K562 (cell line): ENCODE results near the gene ERAP2. TPM values are rescaled to one million over a fixed set of nuclear protein-coding genes. Genes with fewer than 3 reads are reported as not detected.

Experiments
- CEBPB ChIP-seq: fragments of 450-650 bp; IDR thresholded peaks from 2 replicates; pipeline ENCODE4 v1.6.1; 2016; ENCODE audit warnings: missing genetic modification characterization, missing compliant biosample characterization
- CEBPG ChIP-seq, 3 experiments: fragments of 200-800 bp in 1 of 3; sonication (Bioruptor generic) in 1 of 3; sonication (generic) in 1 of 3; formaldehyde crosslinking in 1 of 3; IDR thresholded peaks in 2 of 3; conservative IDR thresholded peaks in 1 of 3; 2 replicates each; pipeline versions ENCODE4 v1.6.1 to v1.8.0; 2016 to 2022; ENCODE audit warnings: missing compliant biosample characterization in 2 of 3, missing genetic modification characterization in 2 of 3, mild to moderate bottlenecking in 1 of 3, missing genetic modification reagents in 1 of 3
- GTF2A2 ChIP-seq: IDR thresholded peaks from 2 replicates; pipeline ENCODE4 v1.6.1; 2016; ENCODE audit warnings: mild to moderate bottlenecking, missing genetic modification characterization, missing compliant biosample characterization
- GTF2E2 ChIP-seq: fragments of 200-800 bp; sonication (Bioruptor generic); IDR thresholded peaks from 2 replicates; pipeline ENCODE4 v1.6.1; 2016; ENCODE audit warnings: missing genetic modification characterization, missing compliant biosample characterization
- HDAC1 ChIP-seq, 2 experiments: fragments of 450-650 bp; IDR thresholded peaks; 2 replicates each; pipeline ENCODE4 v1.6.1; 2016 to 2017; ENCODE audit warnings: inconsistent platforms in 1 of 2, mild to moderate bottlenecking in 1 of 2, moderate library complexity in 1 of 2
- MTF1 ChIP-seq: fragments of 250-450 bp; sonication (Bioruptor Pico); IDR thresholded peaks from 2 replicates; pipeline ENCODE4 v1.9.0; 2021; ENCODE audit warnings: moderate library complexity, mild to moderate bottlenecking, inconsistent platforms, borderline replicate concordance
- NELFE ChIP-seq: IDR thresholded peaks from 2 replicates; pipeline ENCODE4 v1.6.1; 2011; ENCODE audit warnings: mild to moderate bottlenecking; ENCODE audit not compliant: insufficient read depth, insufficient read length
- POLR2H ChIP-seq: IDR thresholded peaks from 2 replicates; pipeline ENCODE4 v1.6.1; 2016; ENCODE audit warnings: missing genetic modification characterization, low read depth, mild to moderate bottlenecking, control low read depth, missing compliant biosample characterization, moderate library complexity
- ZSCAN32 ChIP-seq: fragments of 450-650 bp; formaldehyde crosslinking; IDR thresholded peaks from 2 replicates; pipeline ENCODE4 v1.4.0; 2020; ENCODE audit warnings: mild to moderate bottlenecking, moderate library complexity
- polyA plus RNA-seq, 8 experiments: library from polyadenylated mRNA; depleted of rRNA in 4 of 8; stranded (reverse) in 5 of 8; unstranded in 3 of 8; fragments of >200 nt; fragmentation: Nextera tagmentation in 2 of 8; fragmentation: Illumina TruSeq in 1 of 8; extraction: Ambion mirVana in 2 of 8; extraction: Trizol in 1 of 8; gene quantifications; 2 replicates each; pipeline versions ENCODE4 v1.2.1 to v1.2.3, GENCODE V29; 2011 to 2014; ENCODE audit warnings: inconsistent platforms in 1 of 8, missing spikeins in 1 of 8
- total RNA-seq, 7 experiments: library from RNA; depleted of rRNA in 6 of 7; stranded (reverse); fragments of >200 nt in 6 of 7; fragmentation: Illumina TruSeq in 2 of 7; extraction: Trizol in 2 of 7; gene quantifications; 2 replicates each; pipeline versions ENCODE4 v1.2.1 to v1.2.3, GENCODE V29; 2011 to 2021; ENCODE audit warnings: low replicate concordance in 1 of 7
- TF ChIP-seq, protein P1 (sequence below), 2 experiments: fragments of 450-650 bp; IDR thresholded peaks; 2 replicates each; pipeline ENCODE4 v1.6.1; 2016; ENCODE audit warnings: mild to moderate bottlenecking in 2 of 2, borderline replicate concordance in 1 of 2, low read depth in 1 of 2, moderate library complexity in 1 of 2
- TF ChIP-seq, protein P2 (sequence below): fragments of 450-650 bp; formaldehyde crosslinking; IDR thresholded peaks from 2 replicates; pipeline ENCODE4 v1.4.0; 2022; ENCODE audit warnings: mild to moderate bottlenecking, moderate library complexity
- TF ChIP-seq, protein P3 (sequence below): IDR thresholded peaks from 3 replicates; pipeline ENCODE4 v1.6.1; 2011; ENCODE audit warnings: borderline replicate concordance, mild to moderate bottlenecking, moderate library complexity; ENCODE audit not compliant: insufficient read length; ENCODE audit errors: extremely low read depth

ERAP2 gene
- total and polyA plus RNA-seq, 9 of the 15 experiments (the other 6 are each of a cell fraction or from before 2014, with no cell fraction given) = 0.93 to 4.0 (median 2.1) TPM

DNA sequence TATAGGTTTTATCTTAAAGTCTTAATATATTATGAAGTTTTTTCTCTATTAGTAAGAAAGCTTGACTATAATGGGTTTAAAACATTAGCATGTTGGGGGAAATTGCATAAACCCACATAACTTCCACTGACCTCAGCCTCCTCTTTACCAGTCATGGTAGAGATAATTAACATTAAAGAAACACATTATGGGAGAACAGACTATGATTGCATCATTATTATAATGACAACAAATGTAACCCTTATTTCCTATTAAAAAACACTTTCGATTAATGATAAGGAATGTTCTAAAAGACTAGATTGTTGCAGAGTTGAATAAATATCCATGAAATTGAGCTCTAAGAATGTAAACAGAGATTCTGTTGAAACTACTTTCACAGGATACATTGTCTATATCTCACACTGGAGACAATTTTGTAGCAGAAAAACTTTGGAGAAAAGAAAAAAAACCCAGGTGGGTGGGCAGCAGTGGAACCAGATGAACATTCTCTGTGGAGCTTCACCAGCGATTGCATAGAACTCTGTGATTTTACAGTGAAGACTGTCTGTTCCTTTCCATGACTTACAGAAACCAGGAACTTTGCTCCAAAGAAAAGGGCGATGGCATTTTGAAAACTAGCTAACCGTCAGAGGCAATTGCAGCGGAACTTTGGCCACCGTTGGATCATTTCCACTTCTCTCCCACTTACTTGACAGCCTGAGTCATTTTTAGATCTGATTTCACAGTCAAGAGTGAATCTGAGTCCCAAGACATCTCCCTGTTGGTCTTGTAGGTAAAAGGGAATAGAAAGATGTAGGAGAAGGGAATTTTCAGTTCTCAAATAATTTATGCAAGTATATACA, 21.0 kb upstream of the ERAP2 start (continued):
- TF ChIP-seq, protein P1, sequence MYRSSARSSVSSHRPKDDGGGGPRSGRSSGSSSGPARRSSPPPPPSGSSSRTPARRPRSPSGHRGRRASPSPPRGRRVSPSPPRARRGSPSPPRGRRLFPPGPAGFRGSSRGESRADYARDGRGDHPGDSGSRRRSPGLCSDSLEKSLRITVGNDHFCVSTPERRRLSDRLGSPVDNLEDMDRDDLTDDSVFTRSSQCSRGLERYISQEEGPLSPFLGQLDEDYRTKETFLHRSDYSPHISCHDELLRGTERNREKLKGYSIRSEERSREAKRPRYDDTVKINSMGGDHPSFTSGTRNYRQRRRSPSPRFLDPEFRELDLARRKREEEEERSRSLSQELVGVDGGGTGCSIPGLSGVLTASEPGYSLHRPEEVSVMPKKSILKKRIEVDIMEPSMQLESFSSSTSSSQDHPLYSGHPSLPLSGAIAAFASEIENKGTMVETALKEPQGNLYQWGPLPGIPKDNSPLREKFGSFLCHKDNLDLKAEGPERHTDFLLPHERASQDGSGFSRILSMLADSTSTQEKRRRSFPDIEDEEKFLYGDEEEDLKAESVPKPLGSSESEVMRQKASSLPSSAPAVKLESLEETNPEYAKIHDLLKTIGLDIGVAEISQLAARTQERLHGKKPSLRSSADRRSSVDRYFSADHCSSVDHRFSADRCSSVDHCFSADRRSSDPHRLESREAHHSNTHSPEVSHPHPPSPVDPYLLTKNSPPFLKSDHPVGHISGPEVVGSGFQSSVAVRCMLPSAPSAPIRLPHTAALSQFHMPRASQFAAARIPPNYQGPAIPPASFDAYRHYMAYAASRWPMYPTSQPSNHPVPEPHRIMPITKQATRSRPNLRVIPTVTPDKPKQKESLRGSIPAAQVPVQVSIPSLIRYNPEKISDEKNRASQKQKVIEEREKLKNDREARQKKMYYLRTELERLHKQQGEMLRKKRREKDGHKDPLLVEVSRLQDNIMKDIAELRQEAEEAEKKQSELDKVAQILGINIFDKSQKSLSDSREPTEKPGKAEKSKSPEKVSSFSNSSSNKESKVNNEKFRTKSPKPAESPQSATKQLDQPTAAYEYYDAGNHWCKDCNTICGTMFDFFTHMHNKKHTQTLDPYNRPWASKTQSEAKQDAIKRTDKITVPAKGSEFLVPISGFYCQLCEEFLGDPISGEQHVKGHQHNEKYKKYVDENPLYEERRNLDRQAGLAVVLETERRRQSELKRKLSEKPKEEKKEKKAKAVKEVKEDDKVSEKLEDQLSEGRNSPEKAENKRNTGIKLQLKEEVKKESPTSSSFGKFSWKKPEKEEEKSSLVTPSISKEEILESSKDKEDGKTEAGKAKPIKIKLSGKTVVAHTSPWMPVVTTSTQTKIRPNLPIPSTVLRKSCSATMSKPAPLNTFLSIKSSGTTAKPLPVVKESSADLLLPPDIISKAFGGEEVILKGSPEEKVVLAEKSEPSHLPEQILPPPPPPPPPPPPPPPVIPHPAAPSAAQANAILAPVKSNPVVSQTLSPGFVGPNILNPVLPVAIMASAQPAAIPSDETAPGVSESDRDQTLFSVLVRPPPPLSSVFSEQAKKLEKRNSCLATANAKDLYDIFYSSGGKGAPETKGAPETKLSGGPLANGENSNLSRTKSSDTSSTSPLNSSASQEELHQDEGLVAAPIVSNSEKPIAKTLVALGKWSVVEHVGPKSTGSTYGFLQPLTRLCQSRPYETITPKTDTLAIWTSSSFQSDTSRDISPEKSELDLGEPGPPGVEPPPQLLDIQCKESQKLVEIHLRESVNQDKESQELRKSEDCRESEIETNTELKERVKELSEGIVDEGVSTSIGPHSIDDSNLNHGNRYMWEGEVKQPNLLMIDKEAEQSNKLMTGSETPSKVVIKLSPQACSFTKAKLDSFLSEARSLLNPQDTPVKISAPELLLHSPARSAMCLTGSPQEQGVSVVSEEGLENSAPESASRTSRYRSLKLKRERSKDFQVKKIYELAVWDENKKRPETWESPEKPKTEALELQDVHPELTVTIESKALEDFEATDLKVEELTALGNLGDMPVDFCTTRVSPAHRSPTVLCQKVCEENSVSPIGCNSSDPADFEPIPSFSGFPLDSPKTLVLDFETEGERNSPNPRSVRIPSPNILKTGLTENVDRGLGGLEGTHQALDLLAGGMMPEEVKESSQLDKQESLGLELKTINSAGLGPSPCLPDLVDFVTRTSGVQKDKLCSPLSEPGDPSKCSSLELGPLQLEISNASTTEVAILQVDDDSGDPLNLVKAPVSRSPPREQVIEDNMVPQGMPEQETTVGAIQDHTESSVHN (IDR thresholded peaks at IDR 0.05; ENCODE audit: borderline replicate concordance in 1 of 2, low read depth in 1 of 2) = no peak
- TF ChIP-seq POLR2H (peak; percentile 35; the same call in 1 of the 2 replicates), GTF2A2 (tag) (no peak), NELFE (no peak), CEBPG (CRISPR knock-in tag; IDR thresholded peaks at IDR 0.05) (no peak), CEBPG (tag; conservative IDR thresholded peaks at IDR 0.05 in 1 of 2, IDR thresholded peaks at IDR 0.05 in 1 of 2) (peak; percentile 89 to 94), HDAC1 (IDR thresholded peaks at IDR 0.05) (no peak), GTF2E2 (tag) (0 out of 2 replicates have a peak, but pooled peaks have one; percentile 39), MTF1 (CRISPR knock-in tag) (no peak), ZSCAN32 (peak; percentile 89), CEBPB (tag) (peak; percentile 84)
- TF ChIP-seq, protein P2, sequence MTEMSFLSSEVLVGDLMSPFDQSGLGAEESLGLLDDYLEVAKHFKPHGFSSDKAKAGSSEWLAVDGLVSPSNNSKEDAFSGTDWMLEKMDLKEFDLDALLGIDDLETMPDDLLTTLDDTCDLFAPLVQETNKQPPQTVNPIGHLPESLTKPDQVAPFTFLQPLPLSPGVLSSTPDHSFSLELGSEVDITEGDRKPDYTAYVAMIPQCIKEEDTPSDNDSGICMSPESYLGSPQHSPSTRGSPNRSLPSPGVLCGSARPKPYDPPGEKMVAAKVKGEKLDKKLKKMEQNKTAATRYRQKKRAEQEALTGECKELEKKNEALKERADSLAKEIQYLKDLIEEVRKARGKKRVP (CRISPR knock-in tag) = peak; percentile 87
- TF ChIP-seq, protein P3, sequence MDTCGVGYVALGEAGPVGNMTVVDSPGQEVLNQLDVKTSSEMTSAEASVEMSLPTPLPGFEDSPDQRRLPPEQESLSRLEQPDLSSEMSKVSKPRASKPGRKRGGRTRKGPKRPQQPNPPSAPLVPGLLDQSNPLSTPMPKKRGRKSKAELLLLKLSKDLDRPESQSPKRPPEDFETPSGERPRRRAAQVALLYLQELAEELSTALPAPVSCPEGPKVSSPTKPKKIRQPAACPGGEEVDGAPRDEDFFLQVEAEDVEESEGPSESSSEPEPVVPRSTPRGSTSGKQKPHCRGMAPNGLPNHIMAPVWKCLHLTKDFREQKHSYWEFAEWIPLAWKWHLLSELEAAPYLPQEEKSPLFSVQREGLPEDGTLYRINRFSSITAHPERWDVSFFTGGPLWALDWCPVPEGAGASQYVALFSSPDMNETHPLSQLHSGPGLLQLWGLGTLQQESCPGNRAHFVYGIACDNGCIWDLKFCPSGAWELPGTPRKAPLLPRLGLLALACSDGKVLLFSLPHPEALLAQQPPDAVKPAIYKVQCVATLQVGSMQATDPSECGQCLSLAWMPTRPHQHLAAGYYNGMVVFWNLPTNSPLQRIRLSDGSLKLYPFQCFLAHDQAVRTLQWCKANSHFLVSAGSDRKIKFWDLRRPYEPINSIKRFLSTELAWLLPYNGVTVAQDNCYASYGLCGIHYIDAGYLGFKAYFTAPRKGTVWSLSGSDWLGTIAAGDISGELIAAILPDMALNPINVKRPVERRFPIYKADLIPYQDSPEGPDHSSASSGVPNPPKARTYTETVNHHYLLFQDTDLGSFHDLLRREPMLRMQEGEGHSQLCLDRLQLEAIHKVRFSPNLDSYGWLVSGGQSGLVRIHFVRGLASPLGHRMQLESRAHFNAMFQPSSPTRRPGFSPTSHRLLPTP = no peak
